NCI-H748 treated with DMSO at 0.1 percent for 48 hours (cell line): ENCODE data around the gene ACSM5.
"Not testable (repeated sequence)": the region's sequence is repeated elsewhere in the genome, so short reads cannot be mapped to it uniquely, and the experiment has no call there.

Experiments used
- DNase-seq: peaks from one replicate; lab custom pipeline; 2025; lab: John Stamatoyannopoulos, UW

The ACSM5 gene

DNA sequence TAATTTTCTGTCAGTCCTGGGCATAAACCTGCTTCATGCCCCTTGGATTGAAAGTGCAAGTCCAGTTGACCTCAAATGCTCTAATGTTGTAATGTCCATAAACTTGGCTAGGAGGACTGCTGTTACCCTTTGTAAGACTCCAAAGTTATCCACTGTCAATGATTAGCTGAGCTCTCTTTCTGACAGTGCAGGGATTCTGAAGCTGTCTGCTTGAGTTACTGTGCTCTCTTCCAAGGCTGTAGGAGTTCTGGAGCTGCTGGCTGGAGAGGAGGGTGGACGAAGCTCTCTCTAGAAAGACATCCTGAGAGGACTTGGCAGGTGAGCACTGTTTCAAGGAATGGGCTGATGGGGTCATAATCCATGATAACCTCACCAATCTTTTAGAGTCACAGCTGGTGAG lies 42.0 kb downstream of the ACSM5 start, which contains the start of gene ACSM2A:
TSS of gene ACSM2A (plus strand) at position 158 of the 400 bp plus-strand sequence. CDS start 8,594 bp downstream, outside the sequence.
- not testable (repeated sequence) for DNase-seq

DNA sequence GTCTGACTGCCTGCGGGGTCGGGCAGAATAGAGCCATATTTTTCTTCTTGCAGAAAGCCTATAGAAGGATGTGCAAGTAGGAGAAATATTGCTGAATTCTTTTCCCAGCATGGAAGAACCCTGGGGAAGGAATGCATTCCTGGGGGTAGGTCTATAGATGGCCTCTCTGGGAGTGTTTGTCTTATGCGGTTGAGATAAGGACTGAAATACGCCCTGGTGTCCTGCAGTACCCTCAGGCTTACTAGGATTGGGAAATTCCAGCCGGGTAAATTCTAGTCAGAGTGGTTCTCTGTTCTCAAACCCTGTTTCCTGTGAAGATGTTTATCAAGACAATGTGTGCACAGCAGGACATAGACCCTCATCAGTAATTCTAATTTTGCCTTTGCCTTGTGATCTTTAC lies 44.3 kb downstream of the ACSM5 start:
- not testable (repeated sequence) for DNase-seq

DNA sequence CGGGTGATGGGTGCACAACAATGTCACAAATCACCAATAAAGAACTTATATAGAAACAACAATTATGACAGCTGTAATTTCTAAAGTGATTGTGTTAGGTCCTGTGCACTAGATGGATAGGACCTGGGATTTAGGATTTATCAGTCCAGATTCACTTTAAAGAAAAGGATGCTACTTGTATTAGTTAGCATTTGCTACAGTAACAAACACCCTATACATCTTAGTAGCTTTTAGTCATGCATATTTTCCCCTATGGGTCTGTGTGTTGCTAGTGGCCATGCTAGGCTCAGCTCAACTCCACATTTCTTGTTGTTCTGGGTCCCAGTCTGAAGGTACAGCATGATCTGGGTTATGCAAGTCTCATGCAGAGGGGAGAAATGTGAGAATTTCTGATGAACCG lies 49.9 kb downstream of the ACSM5 start:
- not testable (repeated sequence) for DNase-seq

DNA sequence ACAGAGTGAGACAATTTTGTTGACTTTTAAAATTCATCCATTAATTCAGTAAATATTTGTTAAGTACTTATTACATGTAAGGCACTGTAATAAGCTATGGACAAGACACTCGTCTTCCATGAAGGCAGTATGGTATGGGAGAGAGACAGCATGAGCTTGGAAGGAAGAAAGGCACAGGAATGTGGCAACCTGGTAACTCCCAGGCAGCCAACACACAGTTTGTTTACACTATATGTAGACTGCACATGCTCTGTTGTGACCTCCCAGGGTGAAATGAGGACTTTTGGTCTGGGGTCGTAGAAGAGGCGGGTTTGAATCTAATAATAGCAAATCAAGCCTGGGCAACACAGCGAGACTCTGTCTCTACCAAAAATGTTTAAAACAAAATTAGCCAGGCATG lies 51.0 kb downstream of the ACSM5 start:
- DNase-seq = not testable (repeated sequence)

DNA sequence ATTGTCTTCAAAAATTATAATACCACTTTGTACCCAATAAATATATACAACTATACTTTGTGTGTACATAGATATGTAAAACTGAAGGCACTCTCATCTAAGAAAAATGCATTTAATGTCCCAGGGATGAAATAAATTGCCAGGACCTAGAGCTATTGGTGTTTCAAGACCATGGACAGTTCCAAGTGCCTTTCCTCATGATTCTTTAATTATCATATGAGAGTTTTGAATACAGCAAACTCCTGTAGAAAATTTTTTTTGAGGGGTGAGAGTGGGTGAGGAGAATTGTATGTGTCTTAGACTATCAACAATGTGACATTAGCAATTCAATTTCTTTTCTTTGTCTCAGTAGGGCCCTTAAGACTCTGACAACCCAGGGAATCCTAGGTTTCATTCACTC lies 59.6 kb downstream of the ACSM5 start:
- DNase-seq = not testable (repeated sequence)

DNA sequence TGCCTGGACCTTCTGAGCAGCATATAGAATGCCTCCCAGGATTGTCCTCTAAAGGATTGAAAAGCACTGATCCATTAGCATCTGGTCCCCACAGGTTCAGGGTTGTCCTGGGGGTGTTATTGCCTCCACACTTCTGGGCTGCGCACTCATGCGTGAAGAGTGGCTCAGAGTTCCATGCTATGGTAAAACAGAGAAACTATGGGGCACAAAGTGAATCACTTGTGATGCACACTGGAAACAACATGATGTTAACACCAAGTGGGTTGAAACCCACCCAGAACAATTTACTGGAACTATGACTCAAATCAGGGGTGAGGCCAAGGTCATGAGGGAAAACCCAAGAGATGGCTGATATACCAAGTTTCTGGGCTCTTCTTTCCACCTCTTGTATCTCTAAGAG lies 60.6 kb downstream of the ACSM5 start:
- DNase-seq = not testable (repeated sequence)

DNA sequence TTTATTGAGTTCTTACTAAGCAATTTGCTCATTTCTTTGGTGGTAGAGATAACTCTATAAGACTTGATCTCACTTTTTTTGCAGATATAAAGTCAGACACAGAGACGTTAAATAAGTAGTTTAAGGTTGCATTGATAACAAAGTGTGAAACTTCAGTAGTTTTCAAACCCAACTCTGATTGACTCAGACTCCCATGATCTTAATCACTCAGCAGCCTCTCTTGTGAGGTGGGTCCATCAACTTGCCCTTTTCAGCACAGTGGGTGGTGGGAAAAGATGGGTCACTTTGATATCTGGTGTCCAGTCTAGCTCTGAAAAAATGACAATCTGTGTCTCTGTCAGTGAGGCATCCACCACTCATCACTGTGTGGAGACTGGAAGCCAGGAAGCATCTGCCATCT lies 61.4 kb downstream of the ACSM5 start:
- not testable (repeated sequence) for DNase-seq

DNA sequence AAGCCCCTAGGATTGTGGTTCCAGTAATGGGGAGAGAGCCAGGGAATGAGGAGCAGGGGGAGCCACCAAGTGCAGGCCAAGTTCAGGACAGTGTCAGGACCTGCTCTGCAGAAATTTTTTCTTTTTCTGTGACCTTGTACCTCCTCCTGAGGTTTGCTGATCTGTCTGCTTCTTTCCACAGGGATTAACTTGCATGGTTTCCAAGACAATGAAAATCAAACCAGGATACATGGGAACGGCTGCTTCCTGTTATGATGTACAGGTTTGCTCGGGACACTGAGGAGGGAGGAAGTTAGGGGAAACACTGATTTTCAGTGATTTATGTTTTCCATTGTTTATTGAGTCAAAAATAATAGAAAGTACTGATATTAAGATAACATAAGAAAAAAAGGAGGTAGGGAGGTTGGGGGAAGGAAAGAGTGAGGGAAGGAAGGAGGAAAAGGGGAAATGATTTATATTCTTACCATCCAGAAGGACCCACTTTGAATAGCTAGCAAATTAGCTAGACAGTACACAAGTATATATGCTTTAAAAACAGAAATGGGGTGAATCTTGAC lies 67.9 kb downstream of the ACSM5 start:
- not testable (repeated sequence) for DNase-seq

DNA sequence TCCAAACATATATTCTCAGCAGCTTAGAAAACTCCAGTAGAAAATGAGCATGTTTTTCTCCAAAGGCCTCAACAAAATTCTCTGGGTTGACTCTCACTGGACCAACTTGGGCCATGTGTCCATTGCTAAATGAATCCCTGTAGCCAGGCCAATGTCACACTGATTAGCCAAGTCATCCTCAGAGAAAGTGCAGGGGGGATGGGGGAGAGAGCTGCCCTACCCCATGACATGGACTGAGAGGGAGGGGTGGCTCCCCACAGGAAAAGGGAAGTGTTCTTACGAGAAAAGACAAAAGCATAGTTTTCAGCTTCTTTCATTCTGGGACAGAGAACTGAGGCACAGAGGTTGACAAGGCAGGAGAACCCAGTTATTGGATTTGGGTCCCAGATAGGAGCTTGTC lies 74.7 kb downstream of the ACSM5 start:
- DNase-seq = not testable (repeated sequence)

DNA sequence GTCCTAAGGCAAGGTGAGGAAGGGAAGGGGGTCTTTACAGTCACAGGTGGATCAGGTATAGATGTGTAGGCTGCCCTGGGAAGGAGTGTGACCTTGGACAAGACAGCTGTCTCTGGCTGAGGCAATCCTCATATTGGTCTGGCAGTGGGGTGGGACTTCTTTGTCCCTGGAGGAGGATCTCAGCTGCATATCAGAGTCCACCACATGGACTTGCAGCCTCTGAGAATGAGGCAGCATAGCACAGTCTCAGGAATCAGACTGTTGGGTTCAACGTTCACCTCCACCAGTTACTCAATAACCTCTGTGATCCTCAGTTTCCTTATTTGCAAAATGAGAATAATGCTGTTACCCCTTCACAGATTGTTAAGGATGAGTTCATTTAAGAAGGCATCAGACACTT lies 75.4 kb downstream of the ACSM5 start:
- DNase-seq = no peak

DNA sequence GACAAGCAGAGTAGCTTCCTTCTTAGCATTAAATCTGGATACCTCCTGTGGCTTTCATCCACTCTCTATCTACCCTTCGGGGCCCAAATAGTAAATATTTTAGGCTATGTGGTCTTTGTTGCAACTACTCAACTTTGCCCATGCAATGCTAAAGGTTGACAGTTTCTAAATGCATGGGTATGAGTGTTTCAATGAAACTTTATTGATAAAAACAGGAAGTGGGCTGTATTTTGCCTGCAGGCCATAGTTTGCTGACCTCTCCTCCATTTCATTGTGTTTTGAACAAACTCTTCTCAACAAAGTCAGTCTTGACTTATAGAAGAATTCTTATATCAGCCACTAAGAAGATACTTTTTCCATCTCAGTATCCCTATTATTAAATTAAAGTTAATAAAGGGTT lies 76.1 kb downstream of the ACSM5 start:
- DNase-seq = no peak
